ENCODE results near the gene CENPL.
"Not testable (repeated sequence)": the region's sequence is repeated elsewhere in the genome, so short reads cannot be mapped to it uniquely, and the experiment has no call there.

Gene CENPL, protein sequence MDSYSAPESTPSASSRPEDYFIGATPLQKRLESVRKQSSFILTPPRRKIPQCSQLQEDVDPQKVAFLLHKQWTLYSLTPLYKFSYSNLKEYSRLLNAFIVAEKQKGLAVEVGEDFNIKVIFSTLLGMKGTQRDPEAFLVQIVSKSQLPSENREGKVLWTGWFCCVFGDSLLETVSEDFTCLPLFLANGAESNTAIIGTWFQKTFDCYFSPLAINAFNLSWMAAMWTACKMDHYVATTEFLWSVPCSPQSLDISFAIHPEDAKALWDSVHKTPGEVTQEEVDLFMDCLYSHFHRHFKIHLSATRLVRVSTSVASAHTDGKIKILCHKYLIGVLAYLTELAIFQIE

GRCh38 chr1:173824315-173825081 is at the start of gene CENPL, which contains the start of gene DARS2:
Gene CENPL, minus strand, starts transcription at chr1:173824883. Its CDS starts 13,584 bp downstream, at chr1:173811299.
Gene DARS2, plus strand, starts transcription at chr1:173824673. Its CDS starts 557 bp downstream, at chr1:173825230.
- H3K27ac ChIP-seq, result peak within 1 kb of the TSS; percentile 23 to 95 (median 89)
- peak within 1 kb of the TSS; percentile 66 to 79 (median 73) for H3K4me3 ChIP-seq

DNA sequence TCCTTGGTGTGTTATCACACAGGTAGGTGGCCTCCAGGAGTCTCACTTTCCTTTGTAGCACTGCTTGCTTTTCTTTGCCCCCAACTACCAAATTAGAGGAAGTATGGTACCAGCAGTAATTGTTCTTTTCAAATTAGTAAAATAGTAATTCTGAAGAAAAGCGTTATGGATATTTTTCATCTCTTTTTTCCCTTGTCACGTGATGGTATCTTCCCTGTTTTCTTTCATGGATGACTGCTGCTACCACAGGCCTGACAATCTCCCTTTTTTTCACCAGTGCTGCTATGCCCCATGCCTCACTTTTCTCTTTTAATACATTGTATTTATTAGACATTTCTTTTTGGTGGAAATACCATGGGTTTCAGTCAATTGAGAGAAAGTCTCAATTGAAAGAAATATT is 46.8 kb upstream of the CENPL start:
- Histone ChIP-seq H3K4me3 (no peak overlapping the region), H3K27ac (peak overlapping the region in 5 of 21 experiments; percentile 93 to 99 (median 96))

DNA sequence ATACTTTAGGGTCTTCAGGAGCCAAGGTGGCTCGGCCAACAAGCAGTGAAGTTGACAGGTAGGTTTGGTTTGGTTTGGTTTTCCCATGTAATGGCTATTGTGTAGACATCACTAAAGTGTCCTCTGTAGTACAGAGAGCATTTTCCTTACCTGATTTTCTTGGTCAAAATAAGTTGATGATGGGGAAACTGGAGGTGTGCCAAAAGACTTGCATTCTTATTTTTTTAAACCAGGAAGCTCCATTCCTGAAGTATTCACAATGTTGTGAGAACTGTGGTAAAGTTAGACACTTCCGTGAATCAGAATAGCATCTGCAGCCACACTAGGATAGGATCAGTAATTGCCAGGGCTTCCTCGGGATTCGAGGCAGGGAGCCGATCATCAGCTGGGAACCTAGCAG is 46.4 kb upstream of the CENPL start:
- Histone ChIP-seq H3K4me3 (no peak overlapping the region), H3K27ac (peak overlapping the region in 10 of 21 experiments; percentile 21 to 99 (median 94))

GRCh38 chr1:173870252-173871075 is 45.8 kb upstream of the CENPL start:
- no peak overlapping the region for H3K4me3 ChIP-seq
- peak overlapping the region in 15 of 21 experiments; percentile 7 to 99 (median 49) for H3K27ac ChIP-seq

GRCh38 chr1:173869021-173869359 is 44.3 kb upstream of the CENPL start:
- Histone ChIP-seq H3K4me3 (peak overlapping the region; percentile 63 to 85 (median 75)), H3K27ac (peak overlapping the region; percentile 81 to 99 (median 96))

DNA sequence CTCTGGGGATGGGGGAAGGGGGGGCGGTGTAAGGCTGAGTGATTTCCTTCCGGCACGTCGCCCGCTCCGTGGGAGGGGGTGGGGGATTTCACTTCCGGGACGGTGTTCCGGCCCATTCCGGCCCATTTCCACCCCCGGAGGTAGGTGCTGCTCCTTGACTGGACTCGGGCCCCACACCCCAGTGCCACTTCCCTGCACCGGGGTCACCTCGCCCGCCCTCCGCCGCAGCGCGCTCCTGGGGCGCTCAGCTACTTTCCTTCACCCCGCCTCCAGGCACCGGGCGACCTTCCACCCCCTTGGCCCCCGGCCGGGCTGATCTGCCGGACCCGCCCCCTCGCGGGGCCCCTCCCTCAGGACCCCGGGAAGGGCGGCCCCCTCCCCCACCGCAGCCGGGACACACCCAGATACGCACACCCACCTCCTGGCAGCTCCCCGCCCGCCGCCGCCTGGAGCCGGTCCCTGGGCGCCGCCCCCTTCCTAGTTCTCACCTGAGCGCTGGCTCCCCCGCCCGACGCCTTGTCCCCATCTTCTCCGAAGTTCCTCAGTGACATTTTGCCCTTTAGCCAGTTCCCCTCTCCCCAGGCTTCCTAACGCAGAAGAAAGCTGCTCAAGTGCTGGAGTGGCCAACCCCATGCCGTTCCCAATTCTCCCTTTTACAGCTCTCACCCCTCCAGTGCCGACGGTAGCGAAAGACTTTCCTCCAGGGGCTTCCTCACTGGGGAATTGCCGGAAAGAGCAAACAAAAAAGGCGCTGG is 43.8 kb upstream of the CENPL start, which contains the start of gene ZBTB37:
ZBTB37 (plus strand) TSS at position 115 of the 755 bp plus-strand sequence. CDS start 1,846 bp downstream, outside the sequence.
- Histone ChIP-seq H3K4me3 (peak within 1 kb of the TSS; percentile 63 to 85 (median 75)), H3K27ac (peak within 1 kb of the TSS; percentile 81 to 99 (median 96))

- peak within 1 kb of the TSS; percentile 63 to 85 (median 75) for H3K4me3 ChIP-seq
Measured at GRCh38 chr1:173867753-173868265, 43.1 kb upstream of the CENPL start, which contains the start of gene GAS5. Gene GAS5, minus strand, starts transcription at chr1:173867989.

DNA sequence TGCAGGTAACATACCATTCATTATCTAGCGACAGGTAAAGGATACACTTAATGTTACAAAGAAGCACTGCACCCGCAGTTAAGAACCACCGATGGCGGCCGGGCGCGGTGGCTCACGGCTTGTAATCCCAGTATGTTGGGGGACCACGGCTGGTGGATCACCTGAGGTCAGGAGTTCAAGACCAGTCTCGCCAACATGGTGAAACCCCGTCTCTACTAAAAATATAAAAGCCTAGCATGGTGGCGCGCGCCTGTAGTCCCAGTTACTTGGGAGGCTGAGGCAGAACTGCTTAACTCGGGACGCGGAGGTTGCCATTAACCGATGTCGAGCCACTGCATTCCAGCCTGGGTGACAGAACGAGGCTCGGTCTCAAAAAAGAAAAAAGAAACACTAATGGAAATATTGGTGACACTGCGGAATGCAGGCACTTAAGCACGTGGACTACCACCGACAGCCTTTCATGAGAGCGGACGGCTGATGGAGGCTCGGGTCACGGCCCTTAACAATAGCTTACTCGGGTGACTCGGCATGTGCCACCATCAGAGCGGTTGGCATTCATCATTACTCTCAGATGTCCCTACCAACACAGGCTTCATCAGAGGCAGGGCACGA is 42.6 kb upstream of the CENPL start:
- Histone ChIP-seq H3K27ac (peak overlapping the region; percentile 40 to 99 (median 96)), H3K4me3 (peak overlapping the region; percentile 63 to 85 (median 75))

More at GRCh38 chr1:173867753-173868265, 43.1 kb upstream of the CENPL start, which contains the start of gene GAS5:
- peak within 1 kb of the TSS; percentile 81 to 99 (median 96) for H3K27ac ChIP-seq

- Histone ChIP-seq H3K4me3 (peak overlapping the region; percentile 63 to 85 (median 75)), H3K27ac (peak overlapping the region in 19 of 21 experiments; percentile 40 to 99 (median 96))
Measured at GRCh38 chr1:173866413-173867115, 41.9 kb upstream of the CENPL start.

- Histone ChIP-seq H3K4me3 (peak overlapping the region in 6 of 7 experiments; percentile 63 to 85 (median 74)), H3K27ac (peak overlapping the region in 4 of 21 experiments; percentile 19 to 96 (median 59))
Measured at GRCh38 chr1:173865468-173866164, 40.9 kb upstream of the CENPL start.

DNA sequence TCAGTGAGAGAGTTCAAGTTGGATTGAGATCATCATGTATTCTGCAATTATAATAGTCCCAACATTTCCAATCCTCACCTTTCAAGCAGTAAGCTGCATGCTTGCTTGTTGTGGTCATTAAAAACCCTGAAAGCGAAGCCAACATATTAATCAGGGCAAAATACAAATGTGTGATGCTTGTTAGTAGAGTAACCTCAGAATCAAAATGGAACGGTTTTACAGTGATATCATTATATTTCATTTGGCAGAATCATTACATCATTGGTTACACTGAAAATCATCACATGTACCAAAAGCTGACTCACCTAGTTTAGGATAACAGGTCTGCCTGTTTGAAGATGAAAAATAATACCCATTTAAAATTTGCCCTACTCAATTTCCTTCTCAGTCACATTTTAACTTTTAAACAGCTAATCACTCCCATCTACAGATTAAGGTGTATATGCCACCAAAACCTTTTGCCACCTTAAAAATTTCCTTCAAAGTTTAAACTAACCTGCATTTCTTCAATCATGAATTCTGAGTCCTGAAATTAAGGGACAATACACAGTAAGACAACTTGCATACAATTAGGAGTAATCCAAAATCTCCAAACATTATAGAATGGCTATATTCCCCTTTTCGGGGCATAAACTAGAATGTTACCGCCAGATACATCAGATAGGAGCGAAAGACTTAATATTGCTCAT is 39.6 kb upstream of the CENPL start:
- Histone ChIP-seq H3K27ac (peak overlapping the region in 1 of 21 experiments; percentile 31), H3K4me3 (peak overlapping the region in 1 of 7 experiments; percentile 67)

DNA sequence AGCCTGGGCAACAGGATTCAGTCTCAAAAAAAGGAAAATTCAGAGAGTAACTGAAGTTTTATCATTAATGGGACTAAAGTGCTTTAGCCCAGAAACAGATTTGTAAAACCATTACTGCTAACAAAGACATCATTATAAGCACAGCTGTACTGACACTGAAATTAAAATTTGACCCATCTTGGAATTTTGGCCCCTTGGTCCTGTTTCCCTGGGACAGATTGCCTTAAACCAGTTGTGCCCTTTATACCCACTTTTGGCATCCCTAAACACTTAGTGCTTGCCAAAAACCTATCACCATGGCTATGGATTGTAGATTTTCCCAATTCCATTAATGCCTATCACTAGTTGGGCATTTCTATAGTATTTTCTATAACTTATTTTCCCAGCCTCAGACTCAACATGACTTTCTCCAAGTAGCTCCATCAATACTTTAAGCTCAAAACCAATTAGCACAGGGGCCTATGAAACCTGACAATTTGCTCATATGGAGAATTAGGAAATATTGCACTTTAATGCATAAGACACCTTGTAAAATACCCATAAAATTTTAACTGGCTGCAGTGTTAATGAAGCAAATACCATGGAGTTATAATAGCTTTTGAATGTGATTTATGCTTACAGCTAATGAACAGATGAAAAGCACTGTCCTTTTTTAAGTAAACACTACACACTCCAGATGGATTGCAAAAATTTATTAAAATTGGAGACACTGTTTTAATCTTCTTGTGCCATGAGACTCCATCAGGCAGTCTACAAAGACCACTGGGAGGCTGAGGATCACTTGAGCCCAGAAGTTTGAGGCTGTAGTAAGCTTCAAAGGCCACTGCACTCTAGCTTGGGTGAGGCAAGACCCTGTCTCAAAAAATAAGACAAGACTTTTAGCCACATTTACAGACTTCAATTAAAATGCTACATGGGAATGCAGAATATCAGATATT is 38.8 kb upstream of the CENPL start:
- Histone ChIP-seq H3K27ac (no peak overlapping the region), H3K4me3 (no peak overlapping the region)

GRCh38 chr1:173862769-173863223 is 38.1 kb upstream of the CENPL start:
- H3K27ac ChIP-seq, result no peak overlapping the region

GRCh38 chr1:173862146-173862768 is 37.6 kb upstream of the CENPL start:
- H3K27ac ChIP-seq, H3K4me3 ChIP-seq: not testable (repeated sequence)

More at GRCh38 chr1:173862769-173863223, 38.1 kb upstream of the CENPL start:
- no peak overlapping the region for H3K4me3 ChIP-seq
